ENCODE measurements around the gene PTPRG.

GRCh38 chr3:62208385-62208784, 647.0 kb downstream of the PTPRG start:
- TF ChIP-seq TEAD4 (IDR thresholded peaks at IDR 0.05) = no peak
- TF ChIP-seq TAF1 (IDR thresholded peaks at IDR 0.05; ENCODE audit: low read depth) = no peak
- TF ChIP-seq YY1 (IDR thresholded peaks at IDR 0.05; ENCODE audit: low read depth) = no peak
- TF ChIP-seq FOXM1 (IDR thresholded peaks at IDR 0.05; ENCODE audit: borderline replicate concordance, low read depth) = no peak
- no peak for TF ChIP-seq CREB1 (IDR thresholded peaks at IDR 0.05; ENCODE audit: low read depth)
- no peak for TF ChIP-seq MAX (IDR thresholded peaks at IDR 0.05)
- TF ChIP-seq REST (IDR thresholded peaks at IDR 0.05; ENCODE audit: low read depth) = no peak
- no peak for TF ChIP-seq ZBTB7A (IDR thresholded peaks at IDR 0.05; ENCODE audit: low read depth)
- no peak for TF ChIP-seq USF1 (IDR thresholded peaks at IDR 0.05)
- TF ChIP-seq RAD21 (IDR thresholded peaks at IDR 0.05; ENCODE audit: low read depth) = no peak
- no peak for TF ChIP-seq EP300 (IDR thresholded peaks at IDR 0.05; ENCODE audit: borderline replicate concordance)
- no peak for TF ChIP-seq NFIC (IDR thresholded peaks at IDR 0.05)
